Astrocyte (in vitro differentiated cells and primary cell): ENCODE measurements around the gene LMOD3. TPM values are rescaled to one million over a fixed set of nuclear protein-coding genes. Genes with fewer than 3 reads are reported as not detected.

Experiments
- DNase-seq: peaks from one replicate; pipeline ENCODE4 v3.0.0-alpha.2; 2010; ENCODE audit warnings: low read depth
- FAIRE-seq: peaks from 2 replicates; lab custom pipeline; 2011; peaks lifted over from hg19 to GRCh38; lab: Jason Lieb, UNC
- H2AFZ ChIP-seq: 2 replicates; pipeline ENCODE4 v1.6.0; 2012; ENCODE audit warnings: low read depth, low read length, inconsistent platforms
- H3K27ac ChIP-seq: 2 replicates; pipeline ENCODE4 v1.5.1; 2011; ENCODE audit warnings: low read depth, low read length, inconsistent platforms
- H3K27me3 ChIP-seq: 2 replicates; pipeline ENCODE4 v1.6.0; 2011; ENCODE audit warnings: low read length, inconsistent platforms; ENCODE audit not compliant: insufficient read depth
- H3K36me3 ChIP-seq: 2 replicates; pipeline ENCODE4 v1.5.1; 2011; ENCODE audit warnings: low read length, inconsistent platforms; ENCODE audit not compliant: insufficient read depth
- H3K4me1 ChIP-seq: 2 replicates; pipeline ENCODE4 v1.5.1; 2011; ENCODE audit warnings: low read length, inconsistent platforms; ENCODE audit not compliant: insufficient read depth
- H3K4me2 ChIP-seq: 2 replicates; pipeline ENCODE4 v1.6.0; 2012; ENCODE audit warnings: low read length, inconsistent platforms
- H3K4me3 ChIP-seq: 2 replicates; pipeline ENCODE4 v1.5.1; 2011; ENCODE audit warnings: low read depth, mild to moderate bottlenecking, low read length, inconsistent platforms; ENCODE audit not compliant: insufficient read depth
- H3K79me2 ChIP-seq: 2 replicates; pipeline ENCODE4 v1.6.0; 2012; ENCODE audit warnings: mild to moderate bottlenecking, low read length, inconsistent platforms; ENCODE audit not compliant: insufficient read depth
- H3K9ac ChIP-seq: 2 replicates; pipeline ENCODE4 v1.6.0; 2012; ENCODE audit warnings: mild to moderate bottlenecking, low read length, inconsistent platforms
- H3K9me3 ChIP-seq: 2 replicates; pipeline ENCODE4 v1.5.1; 2012; ENCODE audit warnings: low read depth, mild to moderate bottlenecking, low read length, inconsistent platforms; ENCODE audit not compliant: insufficient read depth
- H4K20me1 ChIP-seq: 2 replicates; pipeline ENCODE4 v1.6.0; 2012; ENCODE audit warnings: low read length, inconsistent platforms; ENCODE audit not compliant: insufficient read depth
- H3K27ac Mint-ChIP-seq: one replicate; pipeline ENCODE4 v1.8.0; 2021; ENCODE audit warnings: mild to moderate bottlenecking, mixed read lengths; ENCODE audit not compliant: unreplicated experiment
- H3K27me3 Mint-ChIP-seq: one replicate; pipeline ENCODE4 v1.8.0; 2021; ENCODE audit warnings: low read depth, mixed read lengths; ENCODE audit not compliant: unreplicated experiment
- H3K36me3 Mint-ChIP-seq: one replicate; pipeline ENCODE4 v1.8.0; 2021; ENCODE audit warnings: low read depth, mixed read lengths; ENCODE audit not compliant: unreplicated experiment
- H3K4me1 Mint-ChIP-seq: one replicate; pipeline ENCODE4 v1.8.0; 2021; ENCODE audit warnings: low read depth, mixed read lengths; ENCODE audit not compliant: unreplicated experiment
- H3K4me3 Mint-ChIP-seq: one replicate; pipeline ENCODE4 v1.8.0; 2021; ENCODE audit warnings: mild to moderate bottlenecking, moderate library complexity, mixed read lengths; ENCODE audit not compliant: unreplicated experiment
- H3K9me3 Mint-ChIP-seq: one replicate; pipeline ENCODE4 v1.8.0; 2021; ENCODE audit warnings: mild to moderate bottlenecking, mixed read lengths; ENCODE audit not compliant: unreplicated experiment
- CTCF ChIP-seq: IDR thresholded peaks from 2 replicates; pipeline ENCODE4 v1.5.1; 2011; ENCODE audit warnings: low read depth, mild to moderate bottlenecking, inconsistent platforms, low read length, moderate library complexity; ENCODE audit not compliant: insufficient read depth
- EZH2 ChIP-seq: IDR thresholded peaks from 2 replicates; pipeline ENCODE4 v1.6.1; 2012; ENCODE audit warnings: mild to moderate bottlenecking, low read length, inconsistent platforms; ENCODE audit not compliant: insufficient read depth
- total RNA-seq: library from RNA; stranded (reverse); gene quantifications from 2 replicates; pipeline ENCODE4 v1.2.1, GENCODE V29; 2021

Gene LMOD3
- total RNA-seq, 1 donor from 2014 or later: 0.07 TPM

GRCh38 chr3:69105320-69105719, 17.1 kb downstream of the LMOD3 start:
- Histone ChIP-seq H4K20me1 (peaks cover 16% of the 10 kb centered on the region), H3K36me3 (peaks cover 44% of the 10 kb centered on the region), H3K27ac (no peak overlapping the region), H3K4me3 (no peak overlapping the region), H2AFZ (no peak overlapping the region), H3K79me2 (peaks cover 11% of the 10 kb centered on the region), H3K4me2 (no peak overlapping the region), H3K27me3 (no peaks in the 10 kb centered on the region), H3K9me3 (no peaks in the 10 kb centered on the region), H3K9ac (no peak overlapping the region), H3K4me1 (no peaks in the 10 kb centered on the region)
- peaks cover 14% of the 10 kb centered on the region for H3K36me3 Mint-ChIP-seq
- DNase-seq: no peak
- no peak overlapping the region for H3K27ac Mint-ChIP-seq
- TF ChIP-seq EZH2: no peak
- no peak for TF ChIP-seq CTCF
- FAIRE-seq: no peak
- no peak overlapping the region for H3K4me3 Mint-ChIP-seq
- H3K4me1 Mint-ChIP-seq: peaks cover 10% of the 10 kb centered on the region
- no peaks in the 10 kb centered on the region for H3K9me3 Mint-ChIP-seq
- H3K27me3 Mint-ChIP-seq: no peaks in the 10 kb centered on the region

GRCh38 chr3:69104586-69104985, 17.8 kb downstream of the LMOD3 start:
- Histone ChIP-seq H3K4me3 (no peak overlapping the region), H3K27me3 (no peaks in the 10 kb centered on the region), H3K79me2 (peaks cover 19% of the 10 kb centered on the region), H3K9ac (no peak overlapping the region), H3K4me2 (no peak overlapping the region), H3K27ac (no peak overlapping the region), H4K20me1 (peaks cover 24% of the 10 kb centered on the region), H3K4me1 (no peaks in the 10 kb centered on the region), H2AFZ (no peak overlapping the region), H3K36me3 (peaks cover 44% of the 10 kb centered on the region), H3K9me3 (no peaks in the 10 kb centered on the region)
- TF ChIP-seq CTCF (no peak), EZH2 (no peak)
- Mint-ChIP-seq H3K4me1 (peaks cover 10% of the 10 kb centered on the region), H3K27ac (no peak overlapping the region), H3K36me3 (peaks cover 15% of the 10 kb centered on the region), H3K4me3 (no peak overlapping the region), H3K9me3 (no peaks in the 10 kb centered on the region), H3K27me3 (no peaks in the 10 kb centered on the region)
- DNase-seq (no peak), FAIRE-seq (no peak)

GRCh38 chr3:69103123-69103522, 19.3 kb downstream of the LMOD3 start:
- Histone ChIP-seq H3K9me3 (no peaks in the 10 kb centered on the region), H4K20me1 (peaks cover 26% of the 10 kb centered on the region), H3K4me2 (no peak overlapping the region), H3K27me3 (no peaks in the 10 kb centered on the region), H3K9ac (no peak overlapping the region), H3K79me2 (peaks cover 29% of the 10 kb centered on the region), H3K36me3 (peaks cover 44% of the 10 kb centered on the region), H3K4me3 (no peak overlapping the region), H2AFZ (no peak overlapping the region), H3K4me1 (no peaks in the 10 kb centered on the region), H3K27ac (no peak overlapping the region)
- Mint-ChIP-seq H3K4me3 (no peak overlapping the region), H3K36me3 (peaks cover 15% of the 10 kb centered on the region), H3K27ac (no peak overlapping the region), H3K27me3 (no peaks in the 10 kb centered on the region), H3K4me1 (peaks cover 9% of the 10 kb centered on the region), H3K9me3 (no peaks in the 10 kb centered on the region)
- FAIRE-seq (no peak), DNase-seq (no peak)
- TF ChIP-seq EZH2 (no peak), CTCF (no peak)
